ENCODE measurements around the gene VWA1.

GRCh38 chr1:1400576-1401456 is 34.7 kb upstream of the VWA1 start:
- no peak for TF ChIP-seq CTCF (conservative IDR thresholded peaks at IDR 0.05; ENCODE audit: low read length)
- TF ChIP-seq EZH2phosphoT487 (IDR thresholded peaks at IDR 0.05; ENCODE audit: borderline replicate concordance, low read depth, low read length) = no peak

Measured in OCI-LY7 (cell line).